ENCODE results near the gene ARHGEF40. TPM values are rescaled to one million over a fixed set of nuclear protein-coding genes. Genes with fewer than 3 reads are reported as not detected.

Gene ARHGEF40
- total RNA-seq, 1 experiment from 2014 or later = 71.4 TPM

- Histone ChIP-seq H2AFZ (ENCODE audit: low read length) (no peak overlapping the region), H3T11ph (ENCODE audit: low read length) (no peak overlapping the region), H4K91ac (ENCODE audit: insufficient read length, low read depth, low read length) (no peak overlapping the region), H4K20me1 (ENCODE audit: control insufficient read depth, insufficient read depth, insufficient read length) (no peaks in the 10 kb centered on the region), H3K4me1 (ENCODE audit: insufficient read depth, low read length) (peaks cover 5% of the 10 kb centered on the region), H3K9me3 (ENCODE audit: control insufficient read depth, low read depth, low read length) (no peaks in the 10 kb centered on the region), H2BK120ac (ENCODE audit: low read depth, low read length, poor library complexity, severe bottlenecking) (no peak overlapping the region), H3K4me2 (ENCODE audit: insufficient read depth, insufficient read length, low read length) (no peak overlapping the region), H3K27ac (ENCODE audit: insufficient read length, low read depth, low read length) (no peak overlapping the region), H3K4ac (ENCODE audit: low read depth, low read length) (no peak overlapping the region), H2BK15ac (ENCODE audit: low read depth, low read length) (no peak overlapping the region), H3K79me2 (ENCODE audit: insufficient read depth, low read length) (no peaks in the 10 kb centered on the region), H3K23me2 (ENCODE audit: insufficient read length, low read depth, low read length, poor library complexity, severe bottlenecking) (no peaks in the 10 kb centered on the region), H3K14ac (ENCODE audit: insufficient read depth, low read length) (no peak overlapping the region), H3K56ac (ENCODE audit: insufficient read length, low read depth, low read length) (no peak overlapping the region), H3K18ac (ENCODE audit: insufficient read length, low read depth, low read length) (no peak overlapping the region), H3K27me3 (ENCODE audit: insufficient read depth, low read length) (no peaks in the 10 kb centered on the region), H3K23ac (ENCODE audit: insufficient read length, low read depth, low read length) (no peak overlapping the region), H4K5ac (ENCODE audit: insufficient read length, low read depth, low read length) (no peak overlapping the region), H3K9ac (ENCODE audit: extremely low read depth, insufficient read length, low read length) (no peak overlapping the region), H4K8ac (replicated peaks; ENCODE audit: insufficient read length, low read depth, low read length) (no peak overlapping the region), H3K79me1 (ENCODE audit: insufficient read depth, low read depth, low read length, poor library complexity, severe bottlenecking) (no peaks in the 10 kb centered on the region), H2BK12ac (ENCODE audit: insufficient read length, low read depth, low read length) (no peak overlapping the region), H2BK20ac (ENCODE audit: low read depth, low read length, poor library complexity, severe bottlenecking) (no peak overlapping the region), H2BK5ac (ENCODE audit: insufficient read length, low read length) (no peak overlapping the region), H2AK5ac (ENCODE audit: insufficient read length, low read length) (no peak overlapping the region)
- no peak for TF ChIP-seq CTCF (conservative IDR thresholded peaks at IDR 0.05)
- Mint-ChIP-seq H3K27me3 (ENCODE audit: low read depth) (peaks cover 33% of the 10 kb centered on the region), H3K36me3 (ENCODE audit: insufficient read depth in 1 of 3, low read depth in 3 of 3) (no peaks in the 10 kb centered on the region), H3K27ac (no peak overlapping the region; a peak in 1 of 7 replicates), H3K4me3 (no peak overlapping the region; a peak in 1 of 5 replicates), H3K4me1 (peaks cover 24 to 26% of the 10 kb centered on the region in 2 experiments), H3K9me3 (no peaks in the 10 kb centered on the region)
- peak; percentile 77 for DNase-seq
- no CpG with 5 or more reads among the region's 10 CpGs for WGBS (ENCODE audit: extremely low coverage, insufficient read length, low lambda C conversion rate)
These were observed 31.4 kb upstream of the ARHGEF40 start for GRCh38 chr14:21038441-21039422.
